Mononuclear cell (primary cell): Measurements from ENCODE around the gene ELF2. TPM values are rescaled to one million over a fixed set of nuclear protein-coding genes. Genes with fewer than 3 reads are reported as not detected.
"Not testable (repeated sequence)": the region's sequence is repeated elsewhere in the genome, so short reads cannot be mapped to it uniquely, and the experiment has no call there.

ENCODE experiments used
- H3K27me3 ChIP-seq: 2 replicates; pipeline ENCODE4 v1.6.0; 2011; ENCODE audit warnings: low read length, control low read depth; ENCODE audit not compliant: insufficient read depth
- H3K4me1 ChIP-seq: 2 replicates; pipeline ENCODE4 v1.5.1; 2011; ENCODE audit warnings: mild to moderate bottlenecking, low read length, control low read depth; ENCODE audit not compliant: insufficient read depth
- H3K4me3 ChIP-seq: 2 replicates; pipeline ENCODE4 v1.5.1; 2011; ENCODE audit warnings: mild to moderate bottlenecking, low read length, moderate library complexity
- H3K9me3 ChIP-seq: 2 replicates; pipeline ENCODE4 v1.5.1; 2011; ENCODE audit warnings: low read depth, mild to moderate bottlenecking, control low read depth, low read length
- total RNA-seq: library from RNA; depleted of rRNA; stranded (reverse); fragments of >200 nt; gene quantifications from one replicate; pipeline ENCODE4 v1.2.3, GENCODE V29; 2012

The ELF2 gene
- total RNA-seq, 1 donor: 162 TPM

DNA sequence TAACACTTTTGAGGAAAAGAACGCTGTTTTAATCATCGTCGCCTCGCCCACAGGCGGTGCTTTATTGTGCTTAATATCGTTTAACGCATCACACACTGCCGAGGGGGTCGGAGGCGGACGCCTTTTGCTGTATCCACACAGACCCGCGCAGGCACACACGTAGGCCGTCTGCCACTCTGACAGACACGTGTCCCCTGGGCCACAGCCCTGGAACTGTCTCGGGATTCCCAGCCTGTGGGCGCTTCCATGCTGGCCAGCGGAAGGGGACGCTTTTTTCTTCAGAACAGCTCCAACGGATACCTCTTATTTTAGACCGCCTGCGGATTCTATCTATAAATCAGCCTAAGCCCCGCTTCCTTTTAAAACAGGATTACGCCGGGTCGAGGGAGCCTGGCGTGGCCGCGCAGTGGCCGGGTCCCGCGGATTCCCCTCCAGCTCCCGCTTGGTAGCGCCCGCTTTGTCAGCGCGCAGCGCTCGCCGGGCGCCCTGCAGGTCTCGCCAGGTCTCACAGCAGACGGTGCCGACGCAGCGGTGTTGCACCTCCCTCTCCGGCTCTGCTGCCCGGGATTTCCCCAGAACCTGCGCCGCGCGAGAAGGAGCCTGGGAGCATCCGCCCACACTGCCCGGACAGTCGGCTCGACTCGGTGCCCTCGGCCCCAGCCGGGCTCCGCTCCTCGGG lies 161.6 kb downstream of the ELF2 start, which contains the start of gene NOCT:
TSS of gene NOCT (plus strand) at position 513 of the 679 bp plus-strand sequence. CDS start 201 bp downstream, outside the sequence.
- Histone ChIP-seq H3K27me3 (no peaks in the 10 kb centered on the region), H3K9me3 (no peaks in the 10 kb centered on the region), H3K4me3 (peak within 1 kb of the TSS; percentile 73), H3K4me1 (peaks cover 48% of the 10 kb centered on the region)

DNA sequence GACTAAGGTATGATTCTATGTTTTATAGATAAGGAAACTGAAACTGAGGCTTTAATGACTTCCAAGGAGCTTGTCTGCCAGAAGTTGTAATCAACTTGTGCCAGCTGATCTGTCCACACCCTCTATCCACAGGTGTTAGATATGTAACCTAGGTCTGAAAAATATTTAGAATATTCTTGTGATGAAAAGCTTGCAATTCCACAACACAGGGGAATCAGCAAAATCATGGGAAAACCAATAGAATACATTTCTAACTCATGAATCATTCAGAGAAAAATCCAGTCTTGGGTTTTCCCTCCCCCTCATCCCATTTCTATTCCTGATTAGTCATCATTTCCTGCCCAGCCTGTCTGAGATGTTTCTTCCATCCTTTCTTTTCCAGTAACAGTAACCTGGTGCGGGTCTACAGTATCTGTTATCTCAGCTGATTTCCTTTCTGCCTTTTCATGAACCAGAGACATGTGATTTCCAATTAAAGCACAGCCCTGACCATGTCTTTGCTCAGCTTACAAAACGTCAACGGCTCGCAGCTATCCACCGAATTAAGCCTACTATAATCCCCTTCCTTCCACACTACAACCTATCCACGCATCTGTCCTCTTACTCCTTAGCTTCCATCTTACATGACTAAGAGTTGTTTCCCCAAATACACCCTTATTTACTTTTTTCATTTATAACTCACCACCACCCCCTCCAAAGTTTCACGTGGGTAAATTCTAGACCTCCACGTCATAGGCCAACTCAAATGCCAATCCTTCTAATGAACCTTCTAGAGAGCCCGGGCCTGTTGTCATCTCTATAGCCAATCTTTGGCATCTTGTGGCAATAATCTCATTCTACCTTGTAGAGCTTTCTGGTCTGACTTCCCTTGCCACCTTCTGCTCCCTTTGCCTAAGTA lies 162.4 kb downstream of the ELF2 start:
- Histone ChIP-seq H3K27me3 (no peaks in the 10 kb centered on the region), H3K4me1 (peaks cover 48% of the 10 kb centered on the region), H3K9me3 (no peaks in the 10 kb centered on the region), H3K4me3 (peak overlapping the region; percentile 73)

DNA sequence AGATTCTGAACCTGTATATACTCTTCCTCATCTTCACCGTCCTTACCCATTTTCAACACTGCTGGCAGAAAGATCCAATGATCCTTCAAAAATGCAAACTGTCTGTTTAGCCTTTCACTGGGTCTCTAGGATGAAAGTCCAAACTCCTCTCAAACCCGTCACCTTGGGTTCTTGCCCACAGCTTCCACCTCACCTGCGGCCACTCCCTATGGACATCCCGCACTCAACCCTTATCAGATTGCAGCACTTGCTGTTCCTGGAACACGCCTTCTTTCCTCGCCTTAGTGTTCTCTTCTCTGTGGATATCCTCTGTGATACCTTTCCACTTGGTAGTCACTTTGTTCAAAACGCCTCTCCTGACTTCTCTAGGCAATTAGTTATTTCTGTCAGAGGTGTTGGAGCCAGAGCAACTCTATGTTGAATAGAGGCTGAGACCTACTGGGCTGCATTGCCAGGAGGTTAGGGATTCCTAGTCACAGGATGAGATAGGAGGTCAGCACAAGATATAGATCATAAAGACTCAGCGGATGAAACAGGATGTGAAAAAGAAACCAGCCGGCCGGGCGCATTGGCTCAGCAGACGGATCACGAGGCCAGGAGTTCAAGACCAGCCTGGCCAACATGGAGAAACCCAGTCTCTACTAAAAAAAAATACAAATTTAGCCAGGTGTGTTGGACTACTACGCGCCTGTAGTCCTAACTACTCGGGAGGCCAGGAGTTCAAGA lies 165.6 kb downstream of the ELF2 start:
- Histone ChIP-seq H3K27me3 (no peaks in the 10 kb centered on the region), H3K4me1 (peaks cover 24% of the 10 kb centered on the region)

DNA sequence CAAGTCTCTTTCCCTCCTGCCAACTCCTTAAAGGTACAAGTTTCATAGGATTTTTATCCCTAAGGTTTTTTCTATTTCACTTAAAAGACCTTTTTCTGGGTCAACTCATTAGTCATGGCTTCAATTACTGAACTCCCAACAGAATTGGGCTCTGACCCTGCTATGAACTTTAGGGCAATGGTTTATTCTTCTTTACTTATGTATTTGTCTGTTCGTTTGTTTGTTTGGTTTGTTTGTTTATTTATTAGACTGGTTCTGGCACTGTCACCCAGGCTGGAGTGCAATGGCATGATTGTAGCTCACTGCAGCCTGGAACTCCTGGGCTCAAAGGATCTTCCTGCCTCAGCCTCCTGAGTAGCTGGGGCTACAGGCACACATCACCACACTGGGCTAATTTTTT lies 167.3 kb downstream of the ELF2 start:
- Histone ChIP-seq H3K9me3 (no peaks in the 10 kb centered on the region), H3K4me3 (no peak overlapping the region), H3K27me3 (no peaks in the 10 kb centered on the region), H3K4me1 (peaks cover 15% of the 10 kb centered on the region)

More for the DNA sequence above, 165.6 kb downstream of the ELF2 start:
- Histone ChIP-seq H3K4me3 (no peak overlapping the region), H3K9me3 (no peaks in the 10 kb centered on the region)

DNA sequence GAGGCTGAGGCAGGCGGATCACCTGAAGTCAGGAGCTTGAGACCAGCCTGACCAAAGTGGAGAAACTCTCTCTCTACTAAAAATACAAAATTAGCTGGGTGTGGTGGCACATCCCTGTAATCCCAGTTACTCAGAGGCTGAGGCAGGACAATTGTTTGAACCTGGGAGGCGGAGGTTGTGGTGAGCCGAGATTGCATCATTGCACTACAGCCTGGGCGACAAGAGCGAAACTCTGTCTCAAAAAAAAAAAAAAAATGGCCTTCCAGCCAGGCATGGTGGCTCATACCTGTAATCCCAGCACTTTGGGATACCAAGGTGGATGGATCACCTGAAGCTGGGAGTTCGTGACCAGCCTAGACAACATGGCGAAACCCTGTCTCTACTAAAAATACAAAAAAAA lies 168.7 kb downstream of the ELF2 start:
- H3K4me1 ChIP-seq, H3K9me3 ChIP-seq, H3K4me3 ChIP-seq, H3K27me3 ChIP-seq: not testable (repeated sequence)

DNA sequence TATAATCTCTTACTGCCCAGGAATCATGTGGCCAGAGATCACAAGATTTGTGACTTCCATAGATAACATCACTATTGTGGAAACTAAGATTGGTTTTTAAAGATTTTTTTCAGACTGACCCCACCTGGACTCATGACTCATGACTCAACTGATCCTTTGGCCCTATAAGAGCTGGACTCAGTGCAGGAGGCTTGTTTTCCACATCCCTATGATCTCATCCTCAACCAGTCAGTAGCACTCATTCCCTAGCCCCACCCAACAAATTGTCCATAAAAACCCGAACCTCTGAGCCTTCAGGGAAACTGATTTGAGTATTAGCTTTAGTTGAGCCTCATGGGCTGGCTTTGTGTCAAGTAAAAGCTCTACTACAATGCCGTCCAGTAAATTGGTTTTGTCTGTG lies 169.4 kb downstream of the ELF2 start:
- Histone ChIP-seq H3K4me1 (peaks cover 10% of the 10 kb centered on the region), H3K27me3 (no peaks in the 10 kb centered on the region), H3K4me3 (no peak overlapping the region), H3K9me3 (no peaks in the 10 kb centered on the region)

Other genes starting within 250 kb of the ELF2 start
- 69.6 TPM for gene NOCT, start 161.4 kb downstream of the ELF2 start, total RNA-seq
- gene MGARP, start 103.0 kb upstream of the ELF2 start, total RNA-seq: not detected
- gene NAA15, start 124.3 kb upstream of the ELF2 start, total RNA-seq: 61.9 TPM
- 15.6 TPM for gene NDUFC1, start 125.3 kb upstream of the ELF2 start, total RNA-seq